CD4-positive, alpha-beta T cell treated with Interleukin-15 for 1 hour (primary cell): ENCODE results near the gene SNED1.

Experiments used
- DNase-seq: peaks from one replicate; pipeline ENCODE4 v3.0.0-alpha.2; 2020

Gene SNED1

GRCh38 chr2:241133436-241133820 is 135.0 kb downstream of the SNED1 start:
- no peak for DNase-seq

- no peak for DNase-seq
These were observed 136.3 kb downstream of the SNED1 start for GRCh38 chr2:241134711-241135110.

GRCh38 chr2:241135737-241136136 is 137.3 kb downstream of the SNED1 start:
- no peak for DNase-seq

GRCh38 chr2:241136191-241136590 is 137.8 kb downstream of the SNED1 start:
- no peak for DNase-seq

- DNase-seq: no peak
These were observed 138.3 kb downstream of the SNED1 start for GRCh38 chr2:241136661-241137260.

GRCh38 chr2:241137276-241138190 is 139.1 kb downstream of the SNED1 start:
- DNase-seq: no peak

- no peak for DNase-seq
These were observed 140.1 kb downstream of the SNED1 start for GRCh38 chr2:241138471-241138870.

- no peak for DNase-seq
These were observed 141.4 kb downstream of the SNED1 start for GRCh38 chr2:241139531-241140444.

- no peak for DNase-seq
These were observed 142.0 kb downstream of the SNED1 start for GRCh38 chr2:241140445-241140840.

GRCh38 chr2:241141214-241141770 is 142.9 kb downstream of the SNED1 start:
- no peak for DNase-seq

- DNase-seq: no peak
These were observed 143.6 kb downstream of the SNED1 start for GRCh38 chr2:241142063-241142462.

GRCh38 chr2:241142593-241142992 is 144.2 kb downstream of the SNED1 start:
- DNase-seq: no peak
